Nephron (organoid): ENCODE data around the gene MAP3K9.

ENCODE experiments used
- H3K27ac Mint-ChIP-seq, 3 experiments: 2 replicates each; pipeline ENCODE4 v1.8.0; 2020; ENCODE audit warnings: mixed read lengths in 3 of 3, mild to moderate bottlenecking in 2 of 3, moderate library complexity in 1 of 3
- H3K27me3 Mint-ChIP-seq: 2 replicates; pipeline ENCODE4 v1.8.0; 2021; ENCODE audit warnings: low read depth, mild to moderate bottlenecking, moderate library complexity, mixed read lengths
- H3K36me3 Mint-ChIP-seq: 2 replicates; pipeline ENCODE4 v1.8.0; 2020; ENCODE audit warnings: low read depth, mixed read lengths
- H3K4me1 Mint-ChIP-seq: 2 replicates; pipeline ENCODE4 v1.8.0; 2020; ENCODE audit warnings: mixed read lengths
- H3K4me3 Mint-ChIP-seq, 3 experiments: 2 replicates each; pipeline ENCODE4 v1.8.0; 2020; ENCODE audit warnings: mild to moderate bottlenecking in 3 of 3, mixed read lengths in 3 of 3, moderate library complexity in 2 of 3
- H3K9me3 Mint-ChIP-seq: 2 replicates; pipeline ENCODE4 v1.8.0; 2020; ENCODE audit warnings: mixed read lengths
- TF ChIP-seq, protein P1 (sequence below), 3 experiments: fragments of 200-600 bp; sonication (generic); IDR thresholded peaks; one replicate each; pipeline ENCODE4 v1.5.0; 2021; ENCODE audit warnings: antibody characterized with exemption in 3 of 3; ENCODE audit not compliant: unreplicated experiment in 3 of 3

MAP3K9 gene

DNA sequence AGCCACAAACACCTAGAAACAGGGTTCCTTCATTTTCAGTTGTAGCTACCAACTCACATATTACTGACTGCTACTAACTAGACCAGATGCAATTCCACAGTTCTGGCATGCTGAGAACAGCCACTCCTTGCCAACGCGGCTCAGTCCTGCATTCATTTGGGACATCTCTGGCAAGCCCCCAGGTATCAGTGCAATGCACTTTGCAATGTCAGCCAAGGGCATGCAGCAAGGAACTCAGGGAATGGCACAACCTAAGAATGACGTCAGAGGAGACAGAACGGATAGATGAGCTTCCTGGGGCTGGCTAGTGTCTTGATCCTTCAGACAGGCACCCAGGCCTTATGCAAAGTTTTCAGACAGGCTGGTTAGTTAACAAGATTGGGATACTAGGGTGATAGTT, 29.6 kb downstream of the MAP3K9 start:
- TF ChIP-seq, protein P1, sequence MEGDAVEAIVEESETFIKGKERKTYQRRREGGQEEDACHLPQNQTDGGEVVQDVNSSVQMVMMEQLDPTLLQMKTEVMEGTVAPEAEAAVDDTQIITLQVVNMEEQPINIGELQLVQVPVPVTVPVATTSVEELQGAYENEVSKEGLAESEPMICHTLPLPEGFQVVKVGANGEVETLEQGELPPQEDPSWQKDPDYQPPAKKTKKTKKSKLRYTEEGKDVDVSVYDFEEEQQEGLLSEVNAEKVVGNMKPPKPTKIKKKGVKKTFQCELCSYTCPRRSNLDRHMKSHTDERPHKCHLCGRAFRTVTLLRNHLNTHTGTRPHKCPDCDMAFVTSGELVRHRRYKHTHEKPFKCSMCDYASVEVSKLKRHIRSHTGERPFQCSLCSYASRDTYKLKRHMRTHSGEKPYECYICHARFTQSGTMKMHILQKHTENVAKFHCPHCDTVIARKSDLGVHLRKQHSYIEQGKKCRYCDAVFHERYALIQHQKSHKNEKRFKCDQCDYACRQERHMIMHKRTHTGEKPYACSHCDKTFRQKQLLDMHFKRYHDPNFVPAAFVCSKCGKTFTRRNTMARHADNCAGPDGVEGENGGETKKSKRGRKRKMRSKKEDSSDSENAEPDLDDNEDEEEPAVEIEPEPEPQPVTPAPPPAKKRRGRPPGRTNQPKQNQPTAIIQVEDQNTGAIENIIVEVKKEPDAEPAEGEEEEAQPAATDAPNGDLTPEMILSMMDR (IDR thresholded peaks at IDR 0.05; ENCODE audit: unreplicated experiment in 3 of 3) = no peak
- Mint-ChIP-seq H3K4me3 (no peak overlapping the region), H3K27ac (no peak overlapping the region), H3K36me3 (no peaks in the 10 kb centered on the region), H3K27me3 (no peaks in the 10 kb centered on the region), H3K4me1 (no peaks in the 10 kb centered on the region), H3K9me3 (no peaks in the 10 kb centered on the region)

DNA sequence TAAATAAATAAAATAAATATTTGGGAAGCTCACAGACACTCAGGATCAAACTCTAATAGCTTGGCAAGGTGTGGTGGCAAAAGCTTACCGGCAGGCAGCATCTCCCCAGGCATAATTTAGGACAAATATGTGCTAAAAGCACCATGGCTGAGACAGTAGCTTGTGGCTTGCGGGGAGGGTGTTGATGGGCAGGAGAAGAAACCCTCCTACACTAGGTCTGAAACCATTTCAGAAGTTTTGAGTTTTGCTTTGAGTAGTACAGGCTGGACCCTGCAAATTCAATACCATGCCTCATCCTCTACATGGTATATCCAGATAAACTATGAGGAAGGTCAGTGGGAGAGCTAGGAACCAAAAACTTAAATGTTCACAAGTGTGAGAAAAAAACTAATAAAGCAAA, 33.1 kb downstream of the MAP3K9 start:
- TF ChIP-seq, protein P1 (IDR thresholded peaks at IDR 0.05; ENCODE audit: unreplicated experiment in 3 of 3) = no peak
- Mint-ChIP-seq H3K36me3 (no peaks in the 10 kb centered on the region), H3K27ac (no peak overlapping the region), H3K27me3 (no peaks in the 10 kb centered on the region), H3K4me3 (no peak overlapping the region), H3K9me3 (no peaks in the 10 kb centered on the region), H3K4me1 (no peaks in the 10 kb centered on the region)

DNA sequence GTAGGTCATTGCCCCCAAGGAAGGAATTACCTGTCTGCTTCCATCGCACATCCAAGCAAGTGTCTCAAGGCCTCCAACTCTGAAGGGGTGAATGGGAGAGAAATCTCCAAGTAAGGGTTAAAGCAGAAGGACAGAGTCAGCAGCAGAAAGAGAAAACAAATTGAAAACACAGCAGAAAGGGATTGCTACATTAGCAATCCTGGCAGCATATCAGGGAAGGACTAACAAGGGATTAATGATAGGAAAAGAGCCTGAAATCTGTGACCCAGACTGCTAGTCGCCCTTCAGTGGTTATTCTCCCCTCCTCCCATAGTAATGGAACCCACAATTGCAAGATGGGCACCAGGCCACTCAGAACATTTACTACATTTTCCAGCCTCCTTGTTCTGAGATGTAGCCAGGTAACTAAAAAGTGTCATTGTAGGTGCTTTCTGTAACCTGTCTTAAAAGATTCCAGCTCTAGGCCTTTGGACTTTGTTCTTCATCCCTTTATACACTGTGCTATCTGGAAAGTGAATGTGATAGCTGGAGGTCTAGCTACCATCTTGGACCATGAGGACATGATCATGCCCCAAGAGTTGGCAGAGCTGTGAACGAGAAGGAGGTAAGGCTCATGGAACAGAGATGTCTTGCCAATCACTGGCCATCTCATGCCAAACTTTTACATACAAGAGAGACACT, 36.0 kb downstream of the MAP3K9 start:
- TF ChIP-seq, protein P1 (IDR thresholded peaks at IDR 0.05; ENCODE audit: unreplicated experiment in 3 of 3) = no peak
- no peaks in the 10 kb centered on the region for H3K36me3 Mint-ChIP-seq
- no peaks in the 10 kb centered on the region for H3K4me1 Mint-ChIP-seq
- H3K27ac Mint-ChIP-seq = no peak overlapping the region
- no peaks in the 10 kb centered on the region for H3K9me3 Mint-ChIP-seq
- H3K4me3 Mint-ChIP-seq = no peak overlapping the region
- H3K27me3 Mint-ChIP-seq = no peaks in the 10 kb centered on the region

DNA sequence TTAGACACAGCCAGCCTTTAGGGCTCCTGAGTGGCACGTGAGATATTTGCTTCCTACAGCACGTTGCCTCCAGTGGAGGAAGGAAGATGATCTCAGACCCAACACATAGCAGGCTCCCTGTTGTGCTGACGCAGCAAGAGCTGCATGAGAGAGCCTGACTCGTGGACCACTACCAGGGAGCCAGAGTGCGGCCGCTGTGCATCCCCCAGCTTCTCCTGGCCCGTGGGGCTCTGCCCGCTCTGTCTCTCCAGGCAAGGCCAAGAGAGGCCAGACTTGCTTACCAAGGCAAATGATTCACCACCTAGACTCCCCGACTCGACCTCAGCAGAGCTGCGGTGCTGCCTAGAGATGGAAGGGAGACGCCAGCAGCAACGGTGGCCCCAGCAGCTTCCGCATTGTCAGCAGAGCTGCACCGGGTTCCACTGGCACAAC, 37.5 kb downstream of the MAP3K9 start:
- H3K27me3 Mint-ChIP-seq = no peaks in the 10 kb centered on the region
- no peak overlapping the region for H3K4me3 Mint-ChIP-seq
- no peaks in the 10 kb centered on the region for H3K9me3 Mint-ChIP-seq
- no peak overlapping the region for H3K27ac Mint-ChIP-seq
- TF ChIP-seq, protein P1 (IDR thresholded peaks at IDR 0.05; ENCODE audit: unreplicated experiment in 3 of 3) = no peak
- H3K4me1 Mint-ChIP-seq = no peaks in the 10 kb centered on the region
- H3K36me3 Mint-ChIP-seq = no peaks in the 10 kb centered on the region

DNA sequence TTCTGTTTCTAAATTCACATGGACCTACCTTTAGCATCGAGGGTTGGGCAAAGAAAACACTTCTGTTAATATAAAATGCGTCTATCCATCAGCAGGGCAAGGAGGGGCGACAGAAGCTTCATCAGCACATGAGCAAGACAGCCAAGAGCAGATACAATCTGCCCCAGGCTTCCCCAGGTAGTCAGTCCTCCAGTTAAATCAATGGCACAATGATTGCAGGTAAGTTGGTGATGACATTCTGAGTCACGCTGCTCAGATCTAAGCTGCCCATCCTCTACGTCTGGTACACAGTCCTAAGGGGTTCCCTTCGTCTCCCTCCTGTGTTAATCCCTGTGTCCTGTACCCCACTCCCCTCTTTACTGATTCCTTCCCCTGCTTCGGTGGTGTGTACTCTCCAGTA, 38.8 kb downstream of the MAP3K9 start:
- Mint-ChIP-seq H3K27me3 (no peaks in the 10 kb centered on the region), H3K4me3 (no peak overlapping the region), H3K27ac (no peak overlapping the region), H3K36me3 (no peaks in the 10 kb centered on the region), H3K9me3 (no peaks in the 10 kb centered on the region), H3K4me1 (no peaks in the 10 kb centered on the region)
- TF ChIP-seq, protein P1 (IDR thresholded peaks at IDR 0.05; ENCODE audit: unreplicated experiment in 3 of 3) = no peak

DNA sequence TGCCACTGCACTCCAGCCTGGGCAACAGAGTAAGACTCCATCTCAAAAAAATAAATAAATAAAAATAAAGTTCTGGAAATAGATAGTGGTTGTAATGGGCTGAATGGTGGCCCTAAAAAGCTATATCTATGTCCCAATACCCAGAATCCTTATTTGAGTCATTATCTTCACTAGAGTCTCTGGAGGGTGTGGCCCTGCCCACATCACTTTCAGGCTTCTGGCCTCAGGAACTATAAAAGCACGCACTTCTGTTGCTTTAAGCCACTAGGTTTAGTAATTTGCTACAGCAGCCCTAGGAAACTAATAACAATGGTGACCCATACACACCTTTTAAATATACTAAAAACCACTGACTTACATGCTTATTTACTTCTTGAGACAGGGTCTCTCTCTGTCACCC, 49.9 kb downstream of the MAP3K9 start:
- no peaks in the 10 kb centered on the region for H3K4me1 Mint-ChIP-seq
- TF ChIP-seq, protein P1 (IDR thresholded peaks at IDR 0.05; ENCODE audit: unreplicated experiment in 3 of 3) = no peak
- no peaks in the 10 kb centered on the region for H3K27me3 Mint-ChIP-seq
- peaks cover 14% of the 10 kb centered on the region for H3K36me3 Mint-ChIP-seq
- no peak overlapping the region for H3K4me3 Mint-ChIP-seq
- no peaks in the 10 kb centered on the region for H3K9me3 Mint-ChIP-seq
- H3K27ac Mint-ChIP-seq = no peak overlapping the region
